ENCODE data around the gene SIPA1.
"Not testable (repeated sequence)": the region's sequence is repeated elsewhere in the genome, so short reads cannot be mapped to it uniquely, and the experiment has no call there.

The SIPA1 gene

DNA sequence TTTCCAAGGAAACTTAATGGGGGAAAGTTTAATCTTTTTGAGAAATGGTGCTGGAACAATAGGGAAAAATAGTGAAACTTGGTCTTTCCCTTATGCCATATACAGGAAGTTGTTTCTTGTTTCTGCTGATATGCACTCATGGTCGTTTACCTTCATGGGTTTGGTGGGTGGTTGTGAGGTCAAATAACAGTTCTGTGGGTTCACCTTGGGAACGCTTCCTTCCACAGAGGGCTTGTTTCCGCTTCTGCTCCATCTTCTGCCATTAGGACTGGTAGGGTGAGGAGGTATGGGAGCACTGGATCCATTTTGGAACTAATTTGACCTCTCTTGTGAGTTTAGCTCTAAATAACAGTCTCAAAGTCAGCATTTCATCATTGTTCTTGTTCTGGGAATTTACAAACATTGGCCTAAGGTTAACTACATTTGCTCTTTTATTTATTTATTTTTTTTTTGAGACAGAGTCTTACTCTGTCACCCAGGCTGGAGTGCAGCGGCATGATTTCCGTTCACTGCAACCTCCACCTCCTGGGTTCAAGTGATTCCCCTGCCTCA lies 42.4 kb downstream of the SIPA1 start:
- TF ChIP-seq, protein P1, sequence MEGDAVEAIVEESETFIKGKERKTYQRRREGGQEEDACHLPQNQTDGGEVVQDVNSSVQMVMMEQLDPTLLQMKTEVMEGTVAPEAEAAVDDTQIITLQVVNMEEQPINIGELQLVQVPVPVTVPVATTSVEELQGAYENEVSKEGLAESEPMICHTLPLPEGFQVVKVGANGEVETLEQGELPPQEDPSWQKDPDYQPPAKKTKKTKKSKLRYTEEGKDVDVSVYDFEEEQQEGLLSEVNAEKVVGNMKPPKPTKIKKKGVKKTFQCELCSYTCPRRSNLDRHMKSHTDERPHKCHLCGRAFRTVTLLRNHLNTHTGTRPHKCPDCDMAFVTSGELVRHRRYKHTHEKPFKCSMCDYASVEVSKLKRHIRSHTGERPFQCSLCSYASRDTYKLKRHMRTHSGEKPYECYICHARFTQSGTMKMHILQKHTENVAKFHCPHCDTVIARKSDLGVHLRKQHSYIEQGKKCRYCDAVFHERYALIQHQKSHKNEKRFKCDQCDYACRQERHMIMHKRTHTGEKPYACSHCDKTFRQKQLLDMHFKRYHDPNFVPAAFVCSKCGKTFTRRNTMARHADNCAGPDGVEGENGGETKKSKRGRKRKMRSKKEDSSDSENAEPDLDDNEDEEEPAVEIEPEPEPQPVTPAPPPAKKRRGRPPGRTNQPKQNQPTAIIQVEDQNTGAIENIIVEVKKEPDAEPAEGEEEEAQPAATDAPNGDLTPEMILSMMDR (IDR thresholded peaks at IDR 0.05), result no peak
- no peak for TF ChIP-seq ZFX (IDR thresholded peaks at IDR 0.05; ENCODE audit: borderline replicate concordance)

DNA sequence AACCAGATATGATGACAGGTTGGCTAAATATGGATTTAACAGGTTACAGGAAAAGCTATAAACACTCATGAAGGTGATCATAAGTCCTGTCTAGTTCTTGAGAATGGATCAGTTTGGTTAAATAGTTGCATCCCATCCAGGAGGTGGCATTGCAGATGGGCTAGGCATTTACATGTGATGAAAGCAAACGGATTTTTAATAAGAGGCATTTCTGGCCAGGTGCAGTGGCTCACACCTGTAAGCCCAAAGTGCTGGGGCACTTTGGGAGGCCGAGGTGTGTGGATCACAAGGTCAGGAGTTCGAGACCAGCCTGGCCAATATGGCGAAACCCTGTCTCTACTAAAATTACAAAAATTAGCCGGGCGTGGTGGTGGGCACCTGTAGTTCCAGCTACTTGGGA lies 45.6 kb downstream of the SIPA1 start:
- H3K27ac ChIP-seq, result not testable (repeated sequence)

More for the DNA sequence above, 42.4 kb downstream of the SIPA1 start:
- no peak overlapping the region for H3K27ac ChIP-seq

DNA sequence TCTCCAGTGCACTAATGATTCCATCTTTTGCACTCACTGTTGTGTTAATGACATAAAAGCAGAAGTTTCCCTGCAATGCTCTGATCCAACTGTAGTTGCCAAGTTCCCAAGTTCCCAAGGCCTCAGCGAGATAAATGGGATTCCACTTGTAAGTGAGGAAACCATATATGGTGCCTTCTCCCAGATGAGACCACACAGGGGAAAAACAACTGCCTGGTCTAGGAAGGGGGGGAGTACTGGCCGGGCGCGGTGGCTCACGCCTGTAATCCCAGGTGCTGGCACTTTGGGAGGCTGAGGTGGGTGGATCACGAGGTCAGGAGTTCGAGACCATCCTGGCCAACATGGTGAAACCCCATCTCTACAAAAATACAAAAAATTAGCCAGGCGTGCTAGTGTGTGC lies 48.1 kb downstream of the SIPA1 start:
- no peak overlapping the region for H3K27ac ChIP-seq
- TF ChIP-seq, protein P1 (IDR thresholded peaks at IDR 0.05), result no peak

DNA sequence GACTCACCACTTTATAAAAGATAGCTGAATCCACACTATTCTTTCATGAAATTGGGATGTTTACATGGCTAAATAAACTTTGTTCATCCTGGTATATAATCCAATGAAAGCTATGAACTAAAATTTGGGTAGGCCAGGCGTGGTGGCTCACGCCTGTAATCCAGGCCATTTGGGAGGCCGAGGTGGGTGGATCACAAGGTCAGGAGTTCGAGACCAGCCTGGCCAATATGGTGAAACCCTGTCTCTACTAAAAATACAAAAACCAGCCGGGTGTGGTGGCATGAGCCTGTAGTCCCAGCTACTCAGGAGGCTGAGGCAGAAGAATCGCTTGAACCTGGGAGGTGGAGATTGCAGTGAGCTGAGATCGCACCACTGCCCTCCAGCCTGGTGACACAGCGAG lies 53.9 kb downstream of the SIPA1 start:
- H3K27ac ChIP-seq, result not testable (repeated sequence)

DNA sequence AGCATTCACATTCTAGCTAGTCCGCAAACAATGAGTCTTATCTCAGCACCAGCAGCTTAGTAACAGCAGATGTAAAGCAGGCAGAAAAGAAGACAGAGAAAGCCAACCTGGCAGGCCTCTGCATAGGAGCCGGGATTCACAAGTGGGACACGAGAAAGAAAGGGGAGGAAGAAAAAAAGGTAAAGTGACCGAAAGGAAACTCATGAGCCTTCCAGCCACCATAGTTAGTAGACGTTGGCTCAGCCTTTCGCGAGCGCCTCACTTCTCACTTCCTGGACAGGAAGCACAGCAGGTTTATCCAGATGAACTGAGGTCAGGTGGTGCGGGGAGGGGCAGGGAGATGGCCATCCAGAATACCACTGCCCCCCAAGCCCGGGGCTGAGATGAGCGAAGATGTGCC lies 54.5 kb downstream of the SIPA1 start:
- H3K27ac ChIP-seq, result no peak overlapping the region
- TF ChIP-seq, protein P1 (IDR thresholded peaks at IDR 0.05), result no peak
- no peak for TF ChIP-seq ZFX (IDR thresholded peaks at IDR 0.05; ENCODE audit: borderline replicate concordance)

DNA sequence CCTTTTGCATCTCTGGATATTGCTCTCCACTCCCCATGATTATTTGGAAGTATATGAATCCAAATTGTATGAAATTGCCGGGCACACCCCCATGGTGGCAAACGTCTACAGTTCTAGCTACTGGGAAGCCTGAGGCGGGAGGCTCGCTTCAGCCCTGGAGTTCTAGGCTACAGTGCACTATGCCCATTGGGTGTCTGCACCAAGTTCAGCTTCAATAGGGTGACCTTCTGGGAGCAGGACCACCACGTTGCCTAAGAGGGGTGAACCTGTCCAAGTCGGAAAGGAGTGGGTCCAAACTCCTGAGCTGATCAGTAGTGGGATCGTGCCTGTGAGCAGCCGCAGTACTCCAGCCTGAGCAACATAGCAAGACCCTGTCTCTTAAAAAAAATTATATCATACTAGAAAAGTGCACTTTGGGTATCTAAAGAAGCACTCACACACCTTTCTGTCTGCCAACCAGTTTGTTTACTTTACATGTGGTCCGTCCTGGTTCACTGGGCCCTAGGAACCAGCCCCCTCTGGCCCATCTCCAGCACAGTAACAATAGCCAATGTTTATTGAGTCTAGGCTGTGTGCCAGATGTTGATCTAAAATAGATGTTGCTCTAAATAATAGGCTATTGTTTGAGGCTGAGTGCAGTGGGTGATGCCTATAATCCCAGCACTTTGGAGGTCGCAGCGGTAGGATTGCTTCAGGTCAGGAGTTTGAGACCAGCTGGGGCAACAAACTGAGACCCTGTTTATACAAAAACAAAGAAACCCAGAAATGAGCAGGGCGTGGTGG lies 57.7 kb downstream of the SIPA1 start:
- peak overlapping the region; percentile 53 for H3K27ac ChIP-seq
- TF ChIP-seq, protein P1 (IDR thresholded peaks at IDR 0.05), result no peak
- no peak for TF ChIP-seq ZFX (IDR thresholded peaks at IDR 0.05; ENCODE audit: borderline replicate concordance)

DNA sequence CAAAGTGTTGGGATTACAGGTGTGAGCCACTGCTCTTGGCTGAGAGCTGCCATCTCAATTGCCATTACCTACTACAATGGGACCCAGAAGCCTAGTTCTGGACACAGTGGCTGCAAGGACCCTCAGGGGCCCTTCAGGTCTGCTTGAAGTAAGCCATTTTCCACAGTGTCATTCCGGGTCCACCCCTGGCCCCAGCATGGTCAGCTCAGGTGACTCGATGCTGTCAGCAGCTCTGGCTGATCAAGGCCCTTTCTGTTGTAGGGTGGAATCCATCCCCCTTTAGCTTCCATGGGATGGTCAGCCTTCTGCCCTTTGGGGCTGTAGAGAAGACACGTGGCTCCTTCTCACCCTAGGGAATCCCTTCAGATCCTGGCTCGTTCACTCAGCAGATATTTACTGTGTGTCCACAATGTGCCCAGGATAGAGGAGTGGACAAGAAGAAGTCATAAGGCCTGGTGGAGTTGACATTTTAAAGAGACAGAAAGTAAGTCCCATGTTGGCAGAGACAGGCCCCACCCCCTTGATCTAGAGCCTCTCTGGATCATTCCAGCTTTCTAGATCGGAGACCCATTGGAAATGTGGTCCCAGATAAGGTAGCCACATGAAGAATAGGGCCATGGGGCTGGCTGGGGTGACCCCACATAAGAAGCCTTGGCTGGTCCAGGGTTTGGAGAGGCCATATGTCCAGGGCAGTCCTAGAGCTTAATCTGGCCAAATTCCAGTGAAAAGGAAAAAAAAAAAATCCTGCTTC lies 59.1 kb downstream of the SIPA1 start:
- TF ChIP-seq ZFX (IDR thresholded peaks at IDR 0.05; ENCODE audit: borderline replicate concordance), result no peak
- TF ChIP-seq, protein P1 (IDR thresholded peaks at IDR 0.05), result no peak
- H3K27ac ChIP-seq, result no peak overlapping the region

DNA sequence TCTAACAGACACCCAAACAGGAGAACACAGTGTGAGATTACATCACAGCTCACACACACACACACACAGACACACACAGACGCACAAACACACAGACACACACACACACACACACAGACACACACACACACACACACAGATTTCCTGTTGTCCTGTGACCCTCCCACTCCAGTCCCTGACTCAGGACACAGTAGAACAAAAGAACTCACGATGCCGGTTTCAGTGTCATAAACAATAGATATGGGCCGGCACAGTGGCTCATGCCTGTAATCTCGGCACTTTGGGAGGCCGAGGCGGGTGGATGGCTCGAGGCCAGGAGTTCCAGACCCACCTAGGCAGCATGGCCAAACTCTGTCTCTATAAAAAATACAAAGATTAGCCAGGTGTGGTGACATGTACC lies 60.3 kb downstream of the SIPA1 start:
- TF ChIP-seq ZFX (IDR thresholded peaks at IDR 0.05; ENCODE audit: borderline replicate concordance), result no peak
- TF ChIP-seq, protein P1 (IDR thresholded peaks at IDR 0.05), result no peak
- no peak overlapping the region for H3K27ac ChIP-seq

Data from 22Rv1 (cell line).